Measurements from ENCODE around the gene TRHDE.
A peak's percentile ranks its signal among the peaks of the same experiment; 100 is the strongest.

Gene TRHDE

GRCh38 chr12:72242946-72243345, 29.2 kb upstream of the TRHDE start:
- H3K9me3 ChIP-seq (ENCODE audit: insufficient read depth, low read length): no peaks in the 10 kb centered on the region
- no peak overlapping the region for H3K9ac ChIP-seq (ENCODE audit: insufficient read length, low read depth)
- no peak for DNase-seq (ENCODE audit: low read depth, low spot score)
- no peak overlapping the region for H3K4me3 ChIP-seq (ENCODE audit: insufficient read length, low read depth)
- no peaks in the 10 kb centered on the region for H3K36me3 ChIP-seq (ENCODE audit: insufficient read depth, insufficient read length, low read length)
- TF ChIP-seq YY1 (IDR thresholded peaks at IDR 0.05; ENCODE audit: insufficient read depth, insufficient read length) (no peak), SUZ12 (IDR thresholded peaks at IDR 0.05; ENCODE audit: extremely low read depth, insufficient read depth, insufficient read length) (no peak), ZNF274 (IDR thresholded peaks at IDR 0.05; ENCODE audit: low read depth, low read length) (no peak)
- no peaks in the 10 kb centered on the region for H3K4me1 ChIP-seq (ENCODE audit: insufficient read depth, insufficient read length)
- H3K27me3 ChIP-seq (ENCODE audit: insufficient read depth, insufficient read length): no peaks in the 10 kb centered on the region

GRCh38 chr12:72246370-72246769, 25.8 kb upstream of the TRHDE start:
- Histone ChIP-seq H3K36me3 (ENCODE audit: insufficient read depth, insufficient read length, low read length) (no peaks in the 10 kb centered on the region), H3K4me3 (ENCODE audit: insufficient read length, low read depth) (no peak overlapping the region), H3K9ac (ENCODE audit: insufficient read length, low read depth) (no peak overlapping the region), H3K9me3 (ENCODE audit: insufficient read depth, low read length) (peaks cover 22% of the 10 kb centered on the region), H3K27me3 (ENCODE audit: insufficient read depth, insufficient read length) (no peaks in the 10 kb centered on the region), H3K4me1 (ENCODE audit: insufficient read depth, insufficient read length) (no peaks in the 10 kb centered on the region)
- TF ChIP-seq ZNF274 (IDR thresholded peaks at IDR 0.05; ENCODE audit: low read depth, low read length) (no peak), YY1 (IDR thresholded peaks at IDR 0.05; ENCODE audit: insufficient read depth, insufficient read length) (no peak)
- no peak for DNase-seq (ENCODE audit: low read depth, low spot score)

- peaks cover 26% of the 10 kb centered on the region for H3K9me3 ChIP-seq (ENCODE audit: insufficient read depth, low read length)
- H3K27me3 ChIP-seq (ENCODE audit: insufficient read depth, insufficient read length): no peaks in the 10 kb centered on the region
- no peaks in the 10 kb centered on the region for H3K36me3 ChIP-seq (ENCODE audit: insufficient read depth, insufficient read length, low read length)
- no peak overlapping the region for H3K4me3 ChIP-seq (ENCODE audit: insufficient read length, low read depth)
- no peaks in the 10 kb centered on the region for H3K4me1 ChIP-seq (ENCODE audit: insufficient read depth, insufficient read length)
- DNase-seq (ENCODE audit: low read depth, low spot score): no peak
- H3K9ac ChIP-seq (ENCODE audit: insufficient read length, low read depth): no peak overlapping the region
- TF ChIP-seq ZNF274 (IDR thresholded peaks at IDR 0.05; ENCODE audit: low read depth, low read length) (peak; percentile 44; the same call in 1 of the 2 replicates), SUZ12 (IDR thresholded peaks at IDR 0.05; ENCODE audit: extremely low read depth, insufficient read depth, insufficient read length) (no peak), YY1 (IDR thresholded peaks at IDR 0.05; ENCODE audit: insufficient read depth, insufficient read length) (no peak)
These were observed 21.8 kb upstream of the TRHDE start for GRCh38 chr12:72250346-72250745.

GRCh38 chr12:72256725-72257124, 15.4 kb upstream of the TRHDE start:
- no peak for DNase-seq (ENCODE audit: low read depth, low spot score)
- no peaks in the 10 kb centered on the region for H3K4me1 ChIP-seq (ENCODE audit: insufficient read depth, insufficient read length)

GRCh38 chr12:72261885-72262284, 10.3 kb upstream of the TRHDE start:
- TF ChIP-seq YY1 (IDR thresholded peaks at IDR 0.05; ENCODE audit: insufficient read depth, insufficient read length) (no peak), SUZ12 (IDR thresholded peaks at IDR 0.05; ENCODE audit: extremely low read depth, insufficient read depth, insufficient read length) (no peak), ZNF274 (IDR thresholded peaks at IDR 0.05; ENCODE audit: low read depth, low read length) (no peak)
- Histone ChIP-seq H3K4me3 (ENCODE audit: insufficient read length, low read depth) (no peak overlapping the region), H3K9me3 (ENCODE audit: insufficient read depth, low read length) (no peaks in the 10 kb centered on the region), H3K4me1 (ENCODE audit: insufficient read depth, insufficient read length) (no peaks in the 10 kb centered on the region), H3K36me3 (ENCODE audit: insufficient read depth, insufficient read length, low read length) (no peaks in the 10 kb centered on the region), H3K27me3 (ENCODE audit: insufficient read depth, insufficient read length) (no peaks in the 10 kb centered on the region), H3K9ac (ENCODE audit: insufficient read length, low read depth) (no peak overlapping the region)
- no peak for DNase-seq (ENCODE audit: low read depth, low spot score)

More at GRCh38 chr12:72256725-72257124, 15.4 kb upstream of the TRHDE start:
- no peak for TF ChIP-seq SUZ12 (IDR thresholded peaks at IDR 0.05; ENCODE audit: extremely low read depth, insufficient read depth, insufficient read length)
- no peak for TF ChIP-seq YY1 (IDR thresholded peaks at IDR 0.05; ENCODE audit: insufficient read depth, insufficient read length)
- no peak for TF ChIP-seq ZNF274 (IDR thresholded peaks at IDR 0.05; ENCODE audit: low read depth, low read length)
- no peaks in the 10 kb centered on the region for H3K27me3 ChIP-seq (ENCODE audit: insufficient read depth, insufficient read length)
- H3K9me3 ChIP-seq (ENCODE audit: insufficient read depth, low read length): peaks cover 1% of the 10 kb centered on the region; the same call in 1 of the 2 replicates
- no peak overlapping the region for H3K4me3 ChIP-seq (ENCODE audit: insufficient read length, low read depth)
- H3K9ac ChIP-seq (ENCODE audit: insufficient read length, low read depth): no peak overlapping the region
- no peaks in the 10 kb centered on the region for H3K36me3 ChIP-seq (ENCODE audit: insufficient read depth, insufficient read length, low read length)

- no peak overlapping the region for H3K9ac ChIP-seq (ENCODE audit: insufficient read length, low read depth)
- TF ChIP-seq ZNF274 (IDR thresholded peaks at IDR 0.05; ENCODE audit: low read depth, low read length): no peak
- TF ChIP-seq YY1 (IDR thresholded peaks at IDR 0.05; ENCODE audit: insufficient read depth, insufficient read length): no peak
- TF ChIP-seq SUZ12 (IDR thresholded peaks at IDR 0.05; ENCODE audit: extremely low read depth, insufficient read depth, insufficient read length): no peak
- H3K36me3 ChIP-seq (ENCODE audit: insufficient read depth, insufficient read length, low read length): no peaks in the 10 kb centered on the region
- H3K4me1 ChIP-seq (ENCODE audit: insufficient read depth, insufficient read length): no peaks in the 10 kb centered on the region
- H3K4me3 ChIP-seq (ENCODE audit: insufficient read length, low read depth): no peak overlapping the region
- H3K27me3 ChIP-seq (ENCODE audit: insufficient read depth, insufficient read length): no peaks in the 10 kb centered on the region
- no peak for DNase-seq (ENCODE audit: low read depth, low spot score)
- no peaks in the 10 kb centered on the region for H3K9me3 ChIP-seq (ENCODE audit: insufficient read depth, low read length)
These were observed 7.5 kb upstream of the TRHDE start for GRCh38 chr12:72264548-72265175.

GRCh38 chr12:72267974-72268373, 4.2 kb upstream of the TRHDE start:
- Histone ChIP-seq H3K4me1 (ENCODE audit: insufficient read depth, insufficient read length) (no peaks in the 10 kb centered on the region), H3K27me3 (ENCODE audit: insufficient read depth, insufficient read length) (peaks cover 20% of the 10 kb centered on the region), H3K9ac (ENCODE audit: insufficient read length, low read depth) (no peak overlapping the region), H3K9me3 (ENCODE audit: insufficient read depth, low read length) (no peaks in the 10 kb centered on the region), H3K36me3 (ENCODE audit: insufficient read depth, insufficient read length, low read length) (no peaks in the 10 kb centered on the region), H3K4me3 (ENCODE audit: insufficient read length, low read depth) (no peak overlapping the region)
- no peak for DNase-seq (ENCODE audit: low read depth, low spot score)
- TF ChIP-seq ZNF274 (IDR thresholded peaks at IDR 0.05; ENCODE audit: low read depth, low read length): no peak
- no peak for TF ChIP-seq SUZ12 (IDR thresholded peaks at IDR 0.05; ENCODE audit: extremely low read depth, insufficient read depth, insufficient read length)
- TF ChIP-seq YY1 (IDR thresholded peaks at IDR 0.05; ENCODE audit: insufficient read depth, insufficient read length): no peak
